GM12874 (cell line): ENCODE data around the gene PLAC1.

Experiments used
- TF ChIP-seq, protein P1 (sequence below): IDR thresholded peaks from 2 replicates; pipeline ENCODE4 v1.5.1; 2011; ENCODE audit warnings: low read depth, mild to moderate bottlenecking, control low read depth, low read length, moderate library complexity; ENCODE audit not compliant: insufficient read depth

Gene PLAC1

DNA sequence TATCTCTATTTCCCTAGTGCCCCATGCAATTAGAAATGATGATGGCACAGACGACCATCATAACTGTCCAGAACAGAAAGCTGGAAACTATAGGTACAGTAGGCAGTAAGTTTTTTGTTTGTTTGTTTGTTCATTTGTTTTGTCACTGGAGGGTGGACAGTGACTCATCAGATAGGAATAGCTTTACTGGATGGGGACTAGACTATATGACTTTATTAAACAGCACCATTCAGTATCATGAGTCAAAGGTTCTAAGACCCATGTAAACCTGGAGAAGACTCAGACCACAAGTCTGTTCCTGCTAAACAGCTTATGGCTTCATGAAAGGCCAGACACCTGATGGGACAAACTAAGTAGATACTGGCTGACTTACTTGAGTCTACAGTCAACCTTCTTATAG, 38.4 kb downstream of the PLAC1 start:
- TF ChIP-seq, protein P1, sequence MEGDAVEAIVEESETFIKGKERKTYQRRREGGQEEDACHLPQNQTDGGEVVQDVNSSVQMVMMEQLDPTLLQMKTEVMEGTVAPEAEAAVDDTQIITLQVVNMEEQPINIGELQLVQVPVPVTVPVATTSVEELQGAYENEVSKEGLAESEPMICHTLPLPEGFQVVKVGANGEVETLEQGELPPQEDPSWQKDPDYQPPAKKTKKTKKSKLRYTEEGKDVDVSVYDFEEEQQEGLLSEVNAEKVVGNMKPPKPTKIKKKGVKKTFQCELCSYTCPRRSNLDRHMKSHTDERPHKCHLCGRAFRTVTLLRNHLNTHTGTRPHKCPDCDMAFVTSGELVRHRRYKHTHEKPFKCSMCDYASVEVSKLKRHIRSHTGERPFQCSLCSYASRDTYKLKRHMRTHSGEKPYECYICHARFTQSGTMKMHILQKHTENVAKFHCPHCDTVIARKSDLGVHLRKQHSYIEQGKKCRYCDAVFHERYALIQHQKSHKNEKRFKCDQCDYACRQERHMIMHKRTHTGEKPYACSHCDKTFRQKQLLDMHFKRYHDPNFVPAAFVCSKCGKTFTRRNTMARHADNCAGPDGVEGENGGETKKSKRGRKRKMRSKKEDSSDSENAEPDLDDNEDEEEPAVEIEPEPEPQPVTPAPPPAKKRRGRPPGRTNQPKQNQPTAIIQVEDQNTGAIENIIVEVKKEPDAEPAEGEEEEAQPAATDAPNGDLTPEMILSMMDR = no peak

DNA sequence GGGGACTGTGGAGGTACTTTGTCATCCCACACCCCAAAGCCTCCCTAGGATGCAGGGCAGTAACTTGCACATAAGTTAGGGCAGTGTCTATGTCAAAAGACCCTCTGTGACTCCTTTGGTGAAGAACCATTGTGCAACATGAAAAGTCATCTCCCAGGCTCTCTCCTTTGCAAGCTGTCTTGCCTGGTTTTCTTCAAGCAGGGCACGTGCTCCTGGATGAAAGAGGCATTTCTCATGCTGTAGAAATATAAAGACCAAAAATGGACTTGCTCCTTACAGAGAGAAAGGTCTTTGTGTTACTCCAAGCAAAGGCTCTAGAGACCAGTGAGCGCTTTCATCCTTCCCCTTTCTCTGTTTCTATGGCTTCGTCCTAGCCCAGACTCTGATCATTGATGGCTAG, 44.9 kb downstream of the PLAC1 start:
- TF ChIP-seq, protein P1 = no peak

DNA sequence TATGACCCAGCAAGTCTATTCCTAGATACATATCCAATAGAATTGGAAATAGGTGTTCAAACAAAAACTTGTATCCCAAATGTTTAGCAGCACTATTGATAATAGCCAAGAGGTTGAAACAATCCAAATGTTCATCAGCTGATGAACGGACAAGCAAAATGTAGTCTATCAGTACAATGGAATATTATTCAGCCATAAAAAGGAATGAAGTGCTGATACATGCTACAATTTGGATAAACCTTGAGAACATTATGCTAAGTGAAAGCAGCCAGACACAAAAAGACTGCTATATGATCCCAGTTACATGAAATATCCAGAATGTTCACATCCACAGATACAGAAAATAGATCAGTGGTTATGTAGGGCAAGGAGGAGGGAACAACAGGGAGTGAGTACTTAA, 50.1 kb downstream of the PLAC1 start:
- TF ChIP-seq, protein P1 = no peak

DNA sequence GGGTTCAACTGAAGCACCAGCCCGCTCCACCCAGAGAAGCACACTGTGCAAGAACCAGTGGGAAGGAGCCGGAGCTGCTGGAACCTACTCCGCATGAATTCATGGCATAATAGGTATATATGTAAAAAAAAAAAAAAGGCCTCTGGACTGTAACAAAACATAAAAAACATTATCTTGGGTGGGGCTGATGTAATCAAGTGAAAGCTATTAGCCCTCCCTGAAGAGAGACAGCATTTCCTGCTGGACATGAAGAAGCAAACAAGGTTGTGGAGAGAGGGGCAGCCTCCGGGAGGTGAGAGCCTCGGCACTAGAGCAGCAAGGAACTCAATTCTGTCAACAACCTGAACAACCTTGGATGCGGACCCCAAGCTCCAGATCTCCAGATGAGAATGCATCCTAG, 50.7 kb downstream of the PLAC1 start:
- TF ChIP-seq, protein P1 = no peak

DNA sequence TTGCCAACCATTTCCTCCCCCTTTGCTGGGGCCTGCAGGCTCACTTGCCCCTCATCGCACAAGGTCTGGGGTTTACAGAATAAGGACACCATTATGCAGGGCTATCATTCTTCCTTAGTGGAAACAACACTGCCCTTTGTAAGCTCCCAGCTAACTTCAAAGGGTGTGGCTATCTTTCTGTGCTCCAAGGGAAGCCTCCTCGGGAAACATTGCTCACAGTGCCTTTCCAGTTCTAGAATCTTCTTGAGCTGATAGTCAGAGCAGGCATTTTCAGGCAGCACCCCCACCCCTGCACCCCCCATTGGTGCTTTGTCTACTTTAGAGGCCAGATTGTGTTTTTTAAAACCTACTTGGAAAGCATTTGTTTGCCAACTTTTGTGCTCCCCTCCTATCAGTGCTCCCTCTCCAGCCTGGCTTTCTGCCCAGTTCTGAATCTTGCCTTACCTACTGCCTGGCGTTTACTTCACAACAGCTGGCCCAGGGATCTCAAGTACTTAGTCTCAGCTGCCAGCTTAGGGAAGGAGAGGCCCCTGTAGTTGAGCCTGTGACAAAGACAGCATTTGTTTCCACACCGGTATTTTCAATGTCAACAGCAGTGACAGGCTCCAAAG, 53.5 kb downstream of the PLAC1 start:
- TF ChIP-seq, protein P1 = no peak

DNA sequence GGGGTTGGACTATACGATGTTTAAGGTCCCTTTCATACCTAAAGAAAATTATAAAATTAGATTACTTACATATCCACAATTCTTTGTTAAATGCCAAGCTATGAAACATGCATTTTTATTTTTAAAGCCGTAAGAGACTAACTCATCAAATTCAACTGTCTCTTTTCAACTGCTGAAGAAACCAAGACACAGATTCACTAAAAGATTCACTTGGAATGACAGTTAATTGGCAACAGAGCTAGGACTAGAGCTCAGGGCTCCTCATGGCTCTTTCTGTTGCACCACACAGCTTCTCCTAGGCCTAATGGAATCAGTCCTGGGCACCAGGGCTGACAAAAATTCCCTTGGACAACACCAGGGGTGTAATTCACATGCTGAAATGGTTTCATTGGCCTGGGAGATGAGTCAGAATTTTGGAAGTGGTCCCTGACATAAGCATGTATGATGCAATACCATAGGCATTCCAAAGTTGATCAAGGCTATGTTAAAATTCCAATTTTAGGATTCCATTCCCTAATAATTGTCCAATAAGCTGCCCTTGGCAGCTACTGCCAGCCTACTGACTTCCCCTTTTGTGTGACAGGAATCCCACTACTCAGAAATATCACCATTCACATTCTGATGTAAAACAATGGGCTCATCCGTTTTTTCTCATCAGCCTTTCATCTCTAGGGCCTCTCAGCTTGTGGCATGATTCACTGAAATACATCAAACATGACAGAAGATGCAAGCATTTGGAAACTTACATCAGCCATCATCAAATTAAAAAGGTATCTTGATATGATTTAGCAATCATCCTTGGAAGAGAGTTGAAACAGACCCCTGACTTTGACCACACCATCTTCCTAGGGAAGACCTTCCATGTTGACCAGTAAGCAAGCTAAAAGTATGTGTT, 54.2 kb downstream of the PLAC1 start:
- TF ChIP-seq, protein P1 = no peak

DNA sequence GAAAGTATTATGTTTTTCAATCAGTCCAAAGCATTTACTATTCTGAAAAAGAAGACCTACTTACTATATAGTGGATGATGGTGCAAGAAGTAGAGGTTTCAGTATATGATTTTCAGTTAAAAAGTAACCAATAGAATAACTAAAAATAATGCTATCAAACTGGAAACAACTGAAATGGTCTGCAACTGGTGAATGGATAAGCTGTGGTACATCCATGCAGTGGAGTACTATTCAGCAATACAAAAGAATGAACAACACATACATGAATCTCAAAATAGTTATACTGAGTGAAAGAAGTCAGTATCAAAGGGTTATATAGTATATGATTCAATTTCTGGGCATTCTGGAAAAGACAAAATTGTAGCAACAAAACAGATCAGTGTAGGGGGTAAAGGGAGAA, 55.9 kb downstream of the PLAC1 start:
- TF ChIP-seq, protein P1 = no peak
